GM20000 (cell line): ENCODE data around the gene TMEM97.

ENCODE experiments used
- DNase-seq: peaks from one replicate; pipeline ENCODE4 v3.0.0; 2012; ENCODE audit warnings: low spot score
- TF ChIP-seq, protein P1 (sequence below): IDR thresholded peaks from 2 replicates; pipeline ENCODE4 v1.5.1; 2012; ENCODE audit warnings: mild to moderate bottlenecking, control low read depth; ENCODE audit errors: extremely low read depth, missing control alignments

Gene TMEM97

DNA sequence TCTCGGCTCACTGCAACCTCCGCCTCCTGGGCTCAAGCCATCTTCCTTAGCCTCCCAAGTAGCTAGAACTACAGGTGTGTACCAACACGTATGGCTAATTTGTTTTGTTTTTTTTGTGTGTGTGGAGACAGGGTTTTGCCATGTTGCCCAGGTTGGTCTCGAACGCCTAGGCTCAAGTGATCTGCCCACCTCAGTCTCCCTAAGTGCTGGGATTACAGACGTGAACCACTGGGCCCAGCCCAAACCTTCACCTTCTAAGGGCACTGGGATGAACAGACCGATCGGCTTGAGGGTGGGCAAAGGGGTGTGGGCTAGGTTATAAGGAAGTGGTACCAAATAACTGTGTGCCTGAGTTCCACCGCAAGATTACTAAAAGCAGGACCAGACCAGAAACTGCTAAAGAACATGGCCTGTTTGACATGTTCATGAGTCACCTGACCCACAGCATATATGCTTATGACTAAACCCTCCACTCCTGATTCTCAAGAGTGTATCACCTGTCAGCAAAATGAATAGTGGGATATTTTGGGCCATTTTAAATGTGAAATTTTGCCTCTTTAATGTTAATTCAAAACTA is 8.1 kb downstream of the TMEM97 start:
- TF ChIP-seq, protein P1, sequence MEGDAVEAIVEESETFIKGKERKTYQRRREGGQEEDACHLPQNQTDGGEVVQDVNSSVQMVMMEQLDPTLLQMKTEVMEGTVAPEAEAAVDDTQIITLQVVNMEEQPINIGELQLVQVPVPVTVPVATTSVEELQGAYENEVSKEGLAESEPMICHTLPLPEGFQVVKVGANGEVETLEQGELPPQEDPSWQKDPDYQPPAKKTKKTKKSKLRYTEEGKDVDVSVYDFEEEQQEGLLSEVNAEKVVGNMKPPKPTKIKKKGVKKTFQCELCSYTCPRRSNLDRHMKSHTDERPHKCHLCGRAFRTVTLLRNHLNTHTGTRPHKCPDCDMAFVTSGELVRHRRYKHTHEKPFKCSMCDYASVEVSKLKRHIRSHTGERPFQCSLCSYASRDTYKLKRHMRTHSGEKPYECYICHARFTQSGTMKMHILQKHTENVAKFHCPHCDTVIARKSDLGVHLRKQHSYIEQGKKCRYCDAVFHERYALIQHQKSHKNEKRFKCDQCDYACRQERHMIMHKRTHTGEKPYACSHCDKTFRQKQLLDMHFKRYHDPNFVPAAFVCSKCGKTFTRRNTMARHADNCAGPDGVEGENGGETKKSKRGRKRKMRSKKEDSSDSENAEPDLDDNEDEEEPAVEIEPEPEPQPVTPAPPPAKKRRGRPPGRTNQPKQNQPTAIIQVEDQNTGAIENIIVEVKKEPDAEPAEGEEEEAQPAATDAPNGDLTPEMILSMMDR = no peak
- DNase-seq = peak; percentile 38

DNA sequence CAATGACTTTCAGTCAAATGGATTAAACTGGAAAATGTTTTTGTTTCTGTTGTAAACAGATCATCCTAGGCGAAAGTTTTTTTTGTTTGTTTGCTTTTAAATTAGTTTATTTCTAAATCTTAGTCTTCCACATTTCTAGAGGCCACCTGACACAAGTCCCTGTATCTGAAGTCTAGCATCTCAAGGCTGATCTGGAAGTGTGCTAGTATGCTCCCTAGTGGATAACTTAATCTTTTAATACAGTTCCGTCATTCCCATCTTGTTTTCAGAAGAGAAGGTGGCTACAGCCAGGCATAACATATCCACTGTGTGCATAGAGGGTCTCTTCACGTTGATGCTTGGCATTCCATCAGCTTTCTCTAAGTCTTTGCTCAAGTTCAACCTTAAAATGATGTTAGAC is 8.7 kb downstream of the TMEM97 start:
- TF ChIP-seq, protein P1 = no peak
- DNase-seq = no peak

DNA sequence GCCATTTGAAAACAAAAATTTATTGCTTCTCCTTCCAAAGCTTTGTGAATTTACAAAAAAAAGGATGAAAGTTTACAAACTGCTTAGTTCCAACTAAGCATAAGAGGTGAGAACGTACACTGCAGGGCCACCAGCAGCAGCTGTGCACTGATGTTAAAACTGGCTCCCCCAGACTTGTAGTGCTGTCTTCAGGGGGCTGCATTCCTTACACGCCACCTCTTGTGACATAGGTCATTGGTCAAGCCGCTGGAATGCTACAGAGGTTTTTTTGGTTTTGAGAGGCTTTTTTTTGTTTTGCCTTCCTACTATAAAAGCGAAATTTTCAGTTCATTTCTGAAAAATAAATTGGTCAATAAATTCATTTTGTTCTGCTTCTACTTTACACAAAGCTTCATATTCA is 9.3 kb downstream of the TMEM97 start:
- TF ChIP-seq, protein P1 = no peak
- no peak for DNase-seq

DNA sequence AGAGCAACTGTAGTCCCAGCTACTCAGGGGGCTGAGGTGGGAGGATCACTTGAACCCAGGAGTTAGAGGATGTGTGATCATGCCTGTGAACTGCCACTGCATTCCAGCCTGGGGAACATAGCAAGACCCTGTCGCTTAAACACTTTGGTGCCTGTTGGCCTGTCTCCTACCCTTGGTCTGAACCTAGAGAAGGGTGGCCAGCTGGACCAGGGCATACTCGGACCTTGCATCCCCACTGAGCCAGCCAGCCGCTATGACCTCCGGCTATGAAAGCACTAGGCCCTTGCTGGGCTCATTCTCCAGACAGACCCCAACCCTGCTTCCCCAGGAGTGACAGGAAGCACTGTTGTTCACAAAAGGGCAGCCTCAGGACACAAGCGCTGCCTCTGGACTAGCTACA is 11.7 kb downstream of the TMEM97 start:
- no peak for DNase-seq

DNA sequence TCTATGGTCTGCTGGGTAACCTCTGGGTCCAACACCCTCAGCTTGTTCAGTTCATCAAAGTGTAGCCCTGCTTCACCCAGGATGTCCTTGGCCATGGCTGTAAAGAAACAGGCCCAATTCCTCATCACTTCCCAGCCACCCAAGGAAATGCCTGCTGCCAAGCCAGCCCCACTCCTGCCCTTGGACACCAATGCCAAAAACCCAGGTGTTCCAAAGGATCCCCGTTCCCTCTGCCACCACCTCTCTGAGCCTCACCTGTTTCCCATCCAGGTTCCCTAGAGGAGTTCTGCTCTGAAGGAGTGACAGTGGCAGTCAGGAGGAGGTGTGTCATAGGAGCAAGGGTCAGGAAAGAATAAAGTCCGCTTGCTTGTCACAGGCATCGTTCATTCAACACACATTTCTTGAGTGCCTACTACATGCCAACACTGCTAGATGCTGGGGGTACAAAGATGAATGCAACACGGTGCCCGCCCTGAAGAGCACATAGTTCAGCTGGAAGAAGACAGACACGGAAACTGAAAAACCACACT is 13.0 kb downstream of the TMEM97 start:
- TF ChIP-seq, protein P1 = no peak
- DNase-seq = no peak

More for the DNA sequence above, 11.7 kb downstream of the TMEM97 start:
- TF ChIP-seq, protein P1 = no peak

DNA sequence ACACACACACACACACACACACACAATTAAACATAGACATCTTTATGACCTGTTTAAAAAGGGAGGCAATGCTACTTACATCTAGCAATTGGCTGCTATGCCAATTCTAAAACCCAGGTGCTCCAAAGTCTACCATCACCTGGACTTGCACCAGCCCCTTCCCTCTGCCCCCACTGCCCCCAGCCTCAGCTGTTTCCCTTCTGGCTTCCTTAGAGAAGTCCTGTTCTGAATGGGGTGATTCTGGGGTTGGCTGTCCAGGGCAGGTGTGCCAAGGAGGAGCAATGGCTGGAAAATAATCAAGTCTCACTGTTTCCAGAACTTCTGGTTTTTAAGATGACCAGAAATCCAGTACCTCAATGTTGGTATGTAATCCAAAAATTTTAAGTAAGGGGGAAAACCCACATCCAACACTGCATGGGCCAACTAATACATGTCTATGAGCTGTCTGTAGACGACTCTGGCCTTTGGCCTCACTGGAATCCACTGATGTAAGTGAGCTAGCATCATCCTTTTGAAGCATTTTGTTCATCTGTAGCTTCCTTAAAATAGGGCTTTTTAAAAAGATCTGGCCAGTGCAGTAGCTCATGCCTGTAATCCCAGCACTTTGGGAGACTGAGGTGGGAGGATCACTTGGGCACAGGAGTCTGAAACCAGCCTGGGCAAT is 14.2 kb downstream of the TMEM97 start:
- TF ChIP-seq, protein P1 = no peak

DNA sequence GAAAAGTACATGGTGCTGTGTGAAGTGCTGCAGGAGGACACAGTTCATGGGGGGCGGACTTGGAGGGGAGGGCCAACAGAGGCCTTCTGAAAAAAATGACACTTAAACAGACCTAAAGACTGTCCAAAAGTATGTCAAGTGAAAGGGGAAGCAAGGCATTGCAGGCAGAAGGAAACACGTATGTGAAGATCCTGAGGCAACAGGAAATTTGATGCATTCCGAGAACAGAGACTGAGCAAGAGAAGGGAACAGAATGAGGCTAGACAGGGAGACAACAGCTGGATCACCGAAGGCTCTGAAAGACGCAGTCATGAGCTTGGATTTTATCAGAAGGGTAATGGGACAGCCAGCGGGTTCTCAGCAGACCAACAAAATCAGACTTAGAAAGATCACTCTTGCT is 15.2 kb downstream of the TMEM97 start:
- DNase-seq = no peak
- TF ChIP-seq, protein P1 = no peak

More for the DNA sequence above, 14.2 kb downstream of the TMEM97 start:
- no peak for DNase-seq
